HCT116 (cell line): ENCODE data around the gene MFSD6. TPM values are rescaled to one million over a fixed set of nuclear protein-coding genes. Genes with fewer than 3 reads are reported as not detected.

ENCODE experiments used
- ATAC-seq: fragments of 200-7000 bp; cut with Tn5 transposase; 2 replicates; pipeline ENCODE4 v1.9.1; 2020; ENCODE audit warnings: mild to moderate bottlenecking, moderate library complexity
- BruUV-seq: library from RNA; stranded (reverse); fragments of 400-500 nt; replicated peaks from 2 replicates; lab custom pipeline; 2021; lab: Mats Ljungman, UMichigan
- CTCF ChIA-PET: fragments of 300-600 bp; sonication (Branson Sonifier 250); formaldehyde crosslinking; loops from one replicate; lab custom pipeline; 2021; ENCODE audit warnings: antibody characterized with exemption; lab: Charles Lee
- POLR2A ChIA-PET: fragments of 300-600, 350-600 bp; sonication (Branson Sonifier 250); formaldehyde crosslinking; loops from one replicate; lab custom pipeline; 2021; ENCODE audit warnings: antibody characterized with exemption; lab: Charles Lee
- RAD21 ChIA-PET, 2 experiments: fragments of 300-600 bp; sonication (Branson Sonifier 250); formaldehyde crosslinking; loops; one replicate each; lab custom pipeline; 2023; ENCODE audit warnings: low total read pairs in 2 of 2; ENCODE audit not compliant: uncharacterized antibody in 2 of 2, unreplicated experiment in 2 of 2, low non-redundant PET in 1 of 2; lab: Charles Lee
- DNase-seq: peaks from one replicate; pipeline ENCODE4 v3.0.0-alpha.2; 2010; ENCODE audit warnings: low read depth, low spot score
- H2AFZ ChIP-seq: fragments of 200-600 bp; shearing (Covaris generic), sonication (generic); 2 replicates; pipeline ENCODE4 v1.6.1; 2017; ENCODE audit warnings: low read depth, mixed run types, mixed read lengths, antibody characterized with exemption, low read length; ENCODE audit not compliant: poor library complexity, severe bottlenecking
- H3K27ac ChIP-seq: 2 replicates; pipeline ENCODE4 v1.5.1; 2012; ENCODE audit warnings: low read depth, low read length
- H3K27me3 ChIP-seq: fragments of 200-600 bp; sonication (generic); 2 replicates; pipeline ENCODE4 v1.6.1; 2016; ENCODE audit warnings: mixed run types, low read length, mixed read lengths; ENCODE audit not compliant: insufficient read depth
- H3K36me3 ChIP-seq, 2 experiments: fragments of 200-500 bp in 1 of 2; fragments of 200-600 bp in 1 of 2; sonication (Bioruptor generic) in 1 of 2; sonication (generic) in 1 of 2; 2 replicates each; pipeline versions ENCODE4 v1.5.1 to v1.6.1; 2014 to 2016; ENCODE audit warnings: low read length in 2 of 2, inconsistent platforms in 1 of 2, mixed read lengths in 1 of 2, mixed run types in 1 of 2; ENCODE audit not compliant: insufficient read depth in 2 of 2, control insufficient read depth in 1 of 2
- H3K4me1 ChIP-seq, 2 experiments: fragments of 200-600 bp in 1 of 2; sonication (generic) in 1 of 2; 2 replicates each; pipeline versions ENCODE4 v1.5.1 to v1.6.1; 2012 to 2017; ENCODE audit warnings: low read length in 2 of 2, inconsistent platforms in 1 of 2, mild to moderate bottlenecking in 1 of 2, mixed read lengths in 1 of 2, mixed run types in 1 of 2, moderate library complexity in 1 of 2; ENCODE audit not compliant: insufficient read depth in 2 of 2, control insufficient read depth in 1 of 2
- H3K4me2 ChIP-seq: fragments of 200-600 bp; sonication (generic); 2 replicates; pipeline ENCODE4 v1.6.1; 2017; ENCODE audit warnings: mixed run types, low read length, mixed read lengths
- H3K4me3 ChIP-seq, 2 experiments: fragments of 200-600 bp in 1 of 2; sonication (generic) in 1 of 2; replicated peaks in 1 of 2; 2 replicates each; pipeline ENCODE4 v1.5.1; 2011 to 2016; ENCODE audit warnings: low read length in 2 of 2, control low read depth in 1 of 2, low read depth in 1 of 2, mild to moderate bottlenecking in 1 of 2, mixed read lengths in 1 of 2, mixed run types in 1 of 2
- H3K79me2 ChIP-seq: fragments of 200-600 bp; sonication (generic); 2 replicates; pipeline ENCODE4 v1.6.1; 2017; ENCODE audit warnings: mild to moderate bottlenecking, mixed run types, low read length, moderate library complexity, mixed read lengths; ENCODE audit not compliant: insufficient read depth
- H3K9ac ChIP-seq: fragments of 200-600 bp; sonication (generic); 2 replicates; pipeline ENCODE4 v1.6.1; 2016; ENCODE audit warnings: low read length, mixed read lengths
- H3K9me2 ChIP-seq: fragments of 200-600 bp; sonication (generic), shearing (Covaris generic); 2 replicates; pipeline ENCODE4 v1.6.1; 2017; ENCODE audit warnings: mixed run types, mild to moderate bottlenecking, moderate library complexity; ENCODE audit not compliant: insufficient read depth
- H3K9me3 ChIP-seq, 2 experiments: fragments of 200-500 bp in 1 of 2; fragments of 200-600 bp in 1 of 2; sonication (Bioruptor generic) in 1 of 2; sonication (generic) in 1 of 2; 2 replicates each; pipeline ENCODE4 v1.6.1; 2014 to 2017; ENCODE audit warnings: low read length in 2 of 2, mixed read lengths in 2 of 2, inconsistent platforms in 1 of 2, low read depth in 1 of 2, mild to moderate bottlenecking in 1 of 2, mixed run types in 1 of 2, moderate library complexity in 1 of 2; ENCODE audit not compliant: control insufficient read depth in 1 of 2, insufficient read depth in 1 of 2
- H4K20me1 ChIP-seq: fragments of 200-600 bp; sonication (generic), shearing (Covaris generic); 2 replicates; pipeline ENCODE4 v1.6.1; 2017; ENCODE audit warnings: mixed run types, mild to moderate bottlenecking, moderate library complexity; ENCODE audit not compliant: insufficient read depth
- ATF3 ChIP-seq: IDR thresholded peaks from 2 replicates; pipeline ENCODE4 v1.6.1; 2012
- CBX3 ChIP-seq: IDR thresholded peaks from 2 replicates; pipeline ENCODE4 v1.6.1; 2012; ENCODE audit warnings: low read depth
- CEBPB ChIP-seq: IDR thresholded peaks from 2 replicates; pipeline ENCODE4 v1.6.1; 2012; ENCODE audit warnings: low read depth
- CTCF ChIP-seq, 3 experiments: fragments of 200-600 bp in 1 of 3; sonication (generic) in 1 of 3; IDR thresholded peaks in 2 of 3; conservative IDR thresholded peaks in 1 of 3; 2 replicates each; pipeline ENCODE4 v1.5.1; 2012 to 2017; ENCODE audit warnings: low read depth in 2 of 3, low read length in 2 of 3, antibody characterized with exemption in 1 of 3, borderline replicate concordance in 1 of 3, control low read depth in 1 of 3, mild to moderate bottlenecking in 1 of 3, mixed read lengths in 1 of 3, mixed run types in 1 of 3, moderate library complexity in 1 of 3; ENCODE audit not compliant: insufficient read depth in 1 of 3
- EGR1 ChIP-seq: IDR thresholded peaks from 2 replicates; pipeline ENCODE4 v1.6.1; 2012; ENCODE audit warnings: low read depth
- EZH2phosphoT487 ChIP-seq: fragments of 200-600 bp; IDR thresholded peaks from 2 replicates; pipeline ENCODE4 v1.6.1; 2018; ENCODE audit warnings: antibody characterized with exemption, borderline replicate concordance
- JUND ChIP-seq: IDR thresholded peaks from 2 replicates; pipeline ENCODE4 v1.6.1; 2012
- SRF ChIP-seq: IDR thresholded peaks from 2 replicates; pipeline ENCODE4 v1.6.1; 2012; ENCODE audit warnings: low read depth
- ZNF274 ChIP-seq: fragments of 200-500 bp; sonication (Bioruptor generic); IDR thresholded peaks from 2 replicates; pipeline ENCODE4 v1.6.1; 2014; ENCODE audit warnings: mild to moderate bottlenecking, low read depth, low read length, inconsistent platforms
- intact Hi-C: fragments of 100-400 bp; cut with micrococcal nuclease; formaldehyde crosslinking; loops from 2 replicates; pipeline ENCODE4 v1.10.0; 2022
- total RNA-seq: library from RNA; stranded (reverse); gene quantifications from one replicate; pipeline ENCODE4 v1.2.1, GENCODE V29; 2021; ENCODE audit not compliant: unreplicated experiment
- TF ChIP-seq, protein P1 (sequence below): IDR thresholded peaks from 2 replicates; pipeline ENCODE4 v1.6.1; 2011; ENCODE audit warnings: mild to moderate bottlenecking, low read length, moderate library complexity; ENCODE audit not compliant: insufficient replicate concordance; ENCODE audit errors: extremely low read depth

Gene MFSD6
- total RNA-seq, 1 experiment from 2014 or later = 18.6 TPM

- intact Hi-C loops = no loop called here
- Histone ChIP-seq H3K4me2 (no peak overlapping the region), H3K27me3 (no peaks in the 10 kb centered on the region), H3K9me3 (no peaks in the 10 kb centered on the region), H3K27ac (no peak overlapping the region), H3K4me3 (no peak overlapping the region), H4K20me1 (no peaks in the 10 kb centered on the region), H3K9me2 (no peaks in the 10 kb centered on the region), H3K79me2 (no peaks in the 10 kb centered on the region), H2AFZ (no peak overlapping the region), H3K4me1 (peaks cover 0 to 9% of the 10 kb centered on the region in 2 experiments; a peak in 2 of 4 replicates), H3K9ac (no peak overlapping the region), H3K36me3 (no peaks in the 10 kb centered on the region)
- RAD21 ChIA-PET = no interaction called here
- no peak for ATAC-seq
- POLR2A ChIA-PET = no interaction called here
- TF ChIP-seq CEBPB (no peak), EZH2phosphoT487 (no peak), SRF (no peak), CBX3 (no peak), ATF3 (no peak), ZNF274 (no peak), EGR1 (no peak), CTCF (IDR thresholded peaks at IDR 0.05 in 2 of 3, conservative IDR thresholded peaks at IDR 0.05 in 1 of 3; ENCODE audit: borderline replicate concordance in 1 of 3, insufficient read depth in 1 of 3, low read depth in 2 of 3, low read length in 2 of 3) (no peak), JUND (no peak)
- TF ChIP-seq, protein P1, sequence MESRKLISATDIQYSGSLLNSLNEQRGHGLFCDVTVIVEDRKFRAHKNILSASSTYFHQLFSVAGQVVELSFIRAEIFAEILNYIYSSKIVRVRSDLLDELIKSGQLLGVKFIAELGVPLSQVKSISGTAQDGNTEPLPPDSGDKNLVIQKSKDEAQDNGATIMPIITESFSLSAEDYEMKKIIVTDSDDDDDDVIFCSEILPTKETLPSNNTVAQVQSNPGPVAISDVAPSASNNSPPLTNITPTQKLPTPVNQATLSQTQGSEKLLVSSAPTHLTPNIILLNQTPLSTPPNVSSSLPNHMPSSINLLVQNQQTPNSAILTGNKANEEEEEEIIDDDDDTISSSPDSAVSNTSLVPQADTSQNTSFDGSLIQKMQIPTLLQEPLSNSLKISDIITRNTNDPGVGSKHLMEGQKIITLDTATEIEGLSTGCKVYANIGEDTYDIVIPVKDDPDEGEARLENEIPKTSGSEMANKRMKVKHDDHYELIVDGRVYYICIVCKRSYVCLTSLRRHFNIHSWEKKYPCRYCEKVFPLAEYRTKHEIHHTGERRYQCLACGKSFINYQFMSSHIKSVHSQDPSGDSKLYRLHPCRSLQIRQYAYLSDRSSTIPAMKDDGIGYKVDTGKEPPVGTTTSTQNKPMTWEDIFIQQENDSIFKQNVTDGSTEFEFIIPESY = no peak
- no peak for DNase-seq
- CTCF ChIA-PET = no interaction called here
- no TSS peak for BruUV-seq
These were observed 44.3 kb downstream of the MFSD6 start for GRCh38 chr2:190452433-190452832.
